SK-MEL-5 (cell line): ENCODE data around the gene AACS. TPM values are rescaled to one million over a fixed set of nuclear protein-coding genes. Genes with fewer than 3 reads are reported as not detected.
"Not testable (repeated sequence)": the region's sequence is repeated elsewhere in the genome, so short reads cannot be mapped to it uniquely, and the experiment has no call there.

ENCODE experiments used
- DNase-seq: peaks from one replicate; pipeline ENCODE4 v3.0.0-alpha.2; 2016; ENCODE audit warnings: low read depth, low spot score
- in situ Hi-C: cut with HindIII; loops from 2 replicates; pipeline ENCODE4 v1.10.0; 2016; ENCODE audit warnings: low sequenced_read_pairs, high pct_unique_total_duplicates, low pct_unique_long_range_greater_than_20kb
- total RNA-seq: library from RNA; depleted of rRNA; stranded (reverse); fragments of >200 nt; shearing (Covaris generic); gene quantifications from 2 replicates; pipeline ENCODE4 v1.2.3, GENCODE V29; 2014

The AACS gene
- total RNA-seq, 1 experiment from 2014 or later = 13.0 TPM

DNA sequence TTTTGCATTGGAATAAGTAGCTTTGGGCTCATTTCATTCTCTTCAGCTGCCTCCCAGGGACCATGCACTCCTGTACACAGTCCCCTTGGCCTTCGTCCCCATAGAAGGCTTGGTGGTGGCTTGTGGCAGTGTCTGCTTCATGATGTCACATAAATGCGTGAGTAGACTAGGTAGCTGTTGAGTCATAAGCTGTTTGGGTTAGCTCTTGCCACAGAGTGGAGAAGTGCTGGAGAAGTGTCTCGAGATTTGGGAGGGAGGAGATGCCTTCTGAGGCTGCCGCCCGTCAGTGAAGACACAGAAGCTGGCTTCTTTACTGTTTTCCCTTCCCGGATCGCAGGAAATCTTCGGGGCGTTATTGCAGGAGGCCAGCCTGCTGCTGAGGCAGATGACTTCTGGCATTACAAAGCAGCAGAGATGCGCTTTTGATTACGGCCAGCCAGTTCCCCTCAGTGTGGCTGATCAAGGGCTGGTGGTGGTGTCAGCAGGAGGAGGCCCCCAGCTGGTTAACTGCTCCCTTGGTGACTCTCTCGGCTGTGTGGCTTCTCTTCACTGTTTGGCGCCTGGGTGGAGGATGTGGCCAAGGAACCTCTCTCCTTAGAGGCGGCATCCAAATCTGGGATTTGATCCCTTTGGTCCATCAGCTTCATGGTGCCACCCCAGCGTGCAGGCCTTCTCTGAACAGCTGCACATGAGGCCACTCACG, 67.6 kb downstream of the AACS start:
- DNase-seq = no peak
- in situ Hi-C loops = no loop called here

- DNase-seq = no peak
- in situ Hi-C loops = no loop called here
Observed at GRCh38 chr12:125133616-125134015, 68.4 kb downstream of the AACS start.

- DNase-seq = no peak
- in situ Hi-C loops = no loop called here
Observed at GRCh38 chr12:125134576-125134975, 69.3 kb downstream of the AACS start.

DNA sequence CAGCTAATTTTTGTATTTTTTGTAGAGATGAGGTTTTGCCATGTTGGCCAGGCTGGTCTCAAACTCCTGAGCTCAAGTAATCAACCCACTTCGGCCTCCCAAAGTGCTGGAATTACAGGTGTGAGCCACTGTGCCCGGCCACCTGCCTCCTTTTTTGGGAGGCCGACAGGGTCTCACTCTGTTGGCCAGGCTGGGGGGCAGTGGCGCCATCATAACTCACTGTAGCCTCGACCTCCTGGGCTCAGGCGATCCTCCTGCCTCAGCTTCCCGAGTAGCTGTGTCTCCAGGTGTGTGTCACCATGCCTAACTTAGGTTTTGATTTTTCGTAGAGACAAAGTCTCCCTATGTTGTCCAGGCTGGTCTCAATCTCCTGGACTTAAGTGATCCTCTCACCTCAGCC, 70.7 kb downstream of the AACS start:
- no peak for DNase-seq
- in situ Hi-C loops = no loop called here

DNA sequence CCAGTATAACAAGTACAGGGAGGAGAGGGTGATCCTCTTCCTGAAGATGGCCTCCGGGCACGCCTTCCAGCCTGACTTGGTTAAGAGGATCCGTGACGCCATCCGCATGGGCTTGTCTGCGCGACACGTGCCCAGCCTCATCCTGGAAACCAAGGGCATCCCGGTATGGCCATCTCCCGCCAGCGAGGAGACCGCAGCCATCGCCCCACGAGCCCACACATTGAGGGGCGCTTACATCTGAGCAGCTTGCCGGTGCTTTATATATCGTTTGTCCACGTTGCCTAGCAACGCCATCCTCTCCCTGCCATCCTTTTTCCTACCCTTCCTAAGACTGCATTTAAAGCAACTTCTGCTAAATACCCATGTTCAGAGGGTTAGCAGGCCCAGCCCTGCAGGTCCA, 71.5 kb downstream of the AACS start:
- in situ Hi-C loops = no loop called here
- no peak for DNase-seq

GRCh38 chr12:125137766-125138344, 72.6 kb downstream of the AACS start:
- in situ Hi-C loops = no loop called here
- DNase-seq = no peak

DNA sequence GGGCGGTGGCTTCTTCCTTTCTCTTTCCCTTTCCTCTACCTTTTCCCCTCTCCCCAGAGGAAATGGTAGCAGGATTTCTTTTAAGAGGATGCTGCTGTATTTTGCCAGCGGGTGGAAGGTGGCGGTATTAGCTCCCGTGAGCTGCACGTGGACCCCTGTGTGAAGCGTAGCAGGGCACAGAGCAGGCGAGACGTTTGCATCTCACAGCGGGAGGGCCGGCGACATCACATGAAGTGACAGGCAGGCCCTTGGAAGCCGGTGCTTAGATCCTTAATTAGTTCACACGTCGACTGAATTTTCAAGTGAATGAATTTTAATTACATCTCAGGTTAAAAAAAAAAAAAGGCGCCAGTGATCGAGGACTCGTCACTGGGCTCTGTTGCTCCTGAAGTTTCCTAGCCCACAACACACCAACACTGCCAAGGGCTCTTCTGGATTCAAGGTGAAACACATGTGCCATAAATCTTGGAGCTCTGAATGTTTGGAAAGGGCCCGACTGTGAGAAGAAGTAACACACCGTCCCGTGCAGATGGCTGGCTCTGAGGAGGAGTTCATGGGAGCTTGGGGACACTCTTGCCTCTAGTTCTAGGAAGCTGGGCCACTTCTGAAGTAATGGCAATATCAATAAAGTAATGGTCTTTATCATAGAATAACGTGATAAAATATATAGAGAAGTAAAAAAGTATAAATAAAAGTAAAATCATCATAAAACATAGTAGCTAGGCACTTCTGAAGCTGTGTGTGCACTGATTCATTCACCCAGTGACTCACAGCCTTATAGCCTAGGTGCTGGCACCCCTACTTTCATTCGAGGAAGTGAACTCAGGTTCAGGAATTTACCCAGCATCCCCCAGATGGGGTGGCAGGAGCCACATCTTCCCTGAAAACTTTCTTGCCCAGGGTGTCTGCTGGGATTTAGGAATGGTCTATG, 75.3 kb downstream of the AACS start:
- no peak for DNase-seq
- in situ Hi-C loops = no loop called here

DNA sequence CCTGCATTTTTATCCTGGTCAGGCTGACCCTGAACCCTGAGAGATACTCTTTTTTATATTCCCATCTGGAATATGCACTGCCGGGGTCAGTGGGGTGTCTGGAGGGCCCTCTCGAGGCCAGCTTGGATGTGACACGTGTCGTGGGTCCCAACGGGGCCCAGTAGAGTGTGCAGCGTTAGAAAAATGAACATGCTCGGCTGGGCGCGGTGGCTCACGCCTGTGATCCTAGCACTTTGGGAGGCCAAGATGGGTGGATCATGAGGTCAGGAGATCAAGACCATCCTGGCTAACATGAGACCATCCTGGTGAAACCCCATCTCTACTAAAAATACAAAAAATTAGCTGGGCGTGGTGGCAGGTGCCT, 76.0 kb downstream of the AACS start:
- DNase-seq, in situ Hi-C loops: not testable (repeated sequence)

DNA sequence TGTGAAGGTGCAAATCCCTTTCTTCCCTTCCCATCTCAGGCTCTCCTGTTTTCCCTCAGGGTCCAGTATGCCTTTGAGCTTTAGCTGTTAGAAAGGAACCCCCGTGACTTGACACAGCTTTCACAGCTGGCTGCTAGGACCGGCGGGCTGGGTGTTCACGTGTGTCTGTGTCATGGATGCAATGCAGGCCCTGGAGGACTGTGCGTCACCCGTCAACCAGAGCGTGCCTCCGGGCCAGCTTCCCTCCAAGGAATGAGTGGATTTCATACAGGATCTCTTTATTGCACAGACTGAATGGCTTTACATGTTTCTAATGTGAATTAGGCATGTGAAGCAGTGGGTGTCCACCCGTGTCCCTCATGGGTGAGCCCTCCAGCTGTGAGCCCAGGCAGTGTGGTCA, 77.4 kb downstream of the AACS start:
- no peak for DNase-seq
- in situ Hi-C loops = no loop called here

- no peak for DNase-seq
- in situ Hi-C loops = no loop called here
Observed at GRCh38 chr12:125143491-125143890, 78.3 kb downstream of the AACS start.

DNA sequence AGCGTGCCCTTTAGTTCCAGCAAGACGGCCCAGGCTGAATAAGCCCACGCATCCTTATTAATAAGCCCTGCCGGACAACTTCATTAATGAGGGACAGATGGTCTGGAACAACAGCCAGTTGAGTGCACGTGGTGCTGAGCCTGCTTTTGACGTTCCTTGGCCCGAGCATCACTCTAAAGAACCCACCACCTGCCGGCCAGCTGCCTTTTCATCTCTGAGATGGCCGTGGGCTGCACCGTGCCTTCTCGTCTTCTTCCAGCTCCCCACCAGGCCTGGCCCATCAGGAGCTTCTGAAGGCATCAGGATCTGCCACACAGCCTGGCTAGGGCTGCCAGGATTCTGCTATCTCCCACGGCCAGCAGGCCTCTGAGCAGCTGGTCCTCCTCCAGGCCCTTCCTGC, 80.0 kb downstream of the AACS start:
- DNase-seq = no peak
- in situ Hi-C loops = no loop called here

- in situ Hi-C loops = no loop called here
- DNase-seq = no peak
Observed at GRCh38 chr12:125148316-125148715, 83.1 kb downstream of the AACS start.

DNA sequence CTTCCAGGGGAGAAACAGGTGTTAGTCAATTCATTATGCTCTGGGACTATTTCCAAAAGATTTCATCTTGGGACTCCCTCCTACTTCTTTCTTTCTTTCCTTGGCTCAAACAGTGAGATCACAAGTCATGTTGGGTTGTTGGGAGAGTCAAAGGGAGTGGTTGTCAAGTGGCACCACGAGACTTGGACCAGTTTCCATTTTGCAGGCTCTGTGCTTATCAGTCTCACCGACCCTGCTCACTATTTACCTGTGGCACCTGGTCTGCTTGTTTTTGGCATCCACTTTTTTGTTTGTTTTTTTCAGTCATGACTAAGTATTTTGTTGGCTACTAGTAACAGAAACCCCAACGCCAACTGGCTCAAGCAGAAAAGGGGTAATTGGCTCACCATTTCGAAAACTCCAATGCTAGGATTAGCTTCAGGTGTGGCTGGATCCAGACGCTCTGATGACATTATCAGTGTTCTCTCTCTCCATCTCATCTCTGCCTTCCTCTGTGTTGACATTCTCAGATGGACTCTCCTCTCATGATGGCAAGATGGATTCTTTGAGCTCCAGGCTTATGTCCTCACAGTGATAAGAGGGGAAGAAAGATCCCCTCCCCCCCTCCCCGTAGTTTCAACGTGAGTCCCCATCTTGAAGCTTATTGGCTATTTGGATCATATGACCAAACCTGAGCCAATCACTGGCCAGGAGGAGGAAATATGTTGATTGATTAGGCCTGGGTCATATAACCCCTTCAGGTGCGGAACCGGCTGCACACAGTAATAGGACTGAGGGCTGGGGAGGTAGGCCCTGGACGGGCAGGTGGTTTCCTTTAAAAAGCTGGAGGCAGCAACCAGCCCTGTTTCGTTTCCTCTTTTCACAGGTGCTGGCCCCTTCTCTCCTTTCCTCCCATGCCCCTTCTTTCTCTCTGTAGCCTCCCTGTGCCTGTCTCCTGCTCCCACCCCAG, 84.2 kb downstream of the AACS start:
- in situ Hi-C loops = no loop called here
- no peak for DNase-seq

DNA sequence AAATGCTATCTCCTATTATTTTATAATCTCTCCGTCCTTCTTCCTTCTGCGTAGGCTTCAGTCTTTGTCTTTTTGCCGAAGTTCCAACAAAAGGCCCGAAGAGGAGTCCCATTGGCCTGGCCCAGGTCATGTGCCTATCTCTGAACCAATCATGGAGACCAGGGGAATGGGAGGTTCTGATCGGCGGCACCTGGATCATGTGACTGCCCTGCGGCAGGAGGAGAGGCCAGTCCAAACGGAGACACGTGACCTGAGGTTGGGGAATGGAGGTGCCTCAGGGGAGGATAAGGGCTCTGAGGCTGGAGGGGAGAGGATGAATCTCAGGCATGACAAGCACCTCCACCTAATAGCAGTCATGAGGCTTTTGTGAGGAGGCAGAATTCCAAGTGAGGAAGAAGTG, 86.0 kb downstream of the AACS start:
- no peak for DNase-seq

GRCh38 chr12:125152463-125152862, 87.2 kb downstream of the AACS start:
- in situ Hi-C loops = no loop called here
- DNase-seq = no peak

More for the DNA sequence above, 86.0 kb downstream of the AACS start:
- in situ Hi-C loops = no loop called here

DNA sequence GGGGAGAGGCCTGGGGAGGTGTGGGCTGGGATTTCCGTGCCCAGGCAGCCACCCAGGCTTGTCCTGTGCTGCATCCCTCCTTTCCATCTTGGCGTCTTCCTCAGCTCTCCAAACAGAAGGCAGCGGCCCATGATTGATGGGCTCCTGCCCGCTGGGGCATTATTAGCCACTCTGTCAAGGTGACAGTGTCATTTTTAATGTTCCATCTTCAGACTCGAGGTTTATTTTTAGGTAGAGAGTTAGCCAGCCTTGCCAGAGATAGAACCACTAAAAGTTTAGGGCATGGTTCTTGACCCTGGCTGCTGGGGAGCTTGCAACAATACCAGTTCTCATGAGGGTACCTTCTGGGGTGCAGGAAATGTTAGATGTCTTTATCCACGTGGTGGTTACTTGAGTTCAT, 90.1 kb downstream of the AACS start:
- in situ Hi-C loops = no loop called here

DNA sequence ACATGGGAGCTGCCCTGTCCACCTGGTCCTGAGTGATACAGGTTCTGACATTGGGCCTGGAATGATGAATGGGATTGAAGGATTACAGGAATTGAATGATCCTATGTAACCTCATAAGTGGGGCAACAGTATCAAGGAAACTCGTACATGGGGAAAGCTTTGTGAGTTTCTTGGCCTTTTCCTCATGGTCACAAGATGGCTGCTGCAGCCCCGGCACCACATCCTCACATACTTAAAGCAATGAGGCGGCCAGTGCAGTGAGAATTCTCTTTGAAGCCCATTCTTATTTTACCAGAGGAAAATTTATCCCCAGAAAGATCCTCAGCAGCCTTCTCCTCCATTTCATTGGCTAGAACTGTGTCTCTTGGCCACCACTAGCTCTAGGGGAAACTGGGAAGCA, 91.9 kb downstream of the AACS start:
- in situ Hi-C loops = no loop called here
- DNase-seq = no peak

More for the DNA sequence above, 90.1 kb downstream of the AACS start:
- no peak for DNase-seq

DNA sequence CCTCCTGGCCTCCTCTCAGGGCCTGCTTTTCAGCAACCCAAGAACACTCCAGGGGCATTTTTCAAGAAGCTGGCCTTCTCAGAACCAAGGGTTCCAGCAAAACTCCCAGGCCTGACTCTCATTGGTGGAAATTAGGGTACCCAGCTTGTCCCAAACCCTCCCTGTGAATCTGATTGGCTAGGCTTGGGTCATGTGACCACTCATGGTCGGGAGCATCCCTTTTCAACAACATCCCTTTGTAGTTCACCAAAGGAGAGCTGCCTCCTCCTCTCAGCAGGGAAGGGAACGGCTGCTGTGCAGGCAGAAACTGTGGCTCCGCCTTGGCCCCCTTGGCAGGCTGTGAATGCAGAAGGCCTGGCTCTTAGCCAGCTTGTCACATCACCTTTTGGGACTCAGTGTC, 94.5 kb downstream of the AACS start:
- in situ Hi-C loops = no loop called here
- no peak for DNase-seq
